Aorta (tissue), 5 donors: Measurements from ENCODE around the gene TLCD3A. TPM values are rescaled to one million over a fixed set of nuclear protein-coding genes. Genes with fewer than 3 reads are reported as not detected.

Experiments
- ATAC-seq: fragments of 200-7000 bp; cut with Tn5 transposase; one replicate; pipeline ENCODE4 v1.9.1; 2022; ENCODE audit warnings: moderate library complexity; ENCODE audit not compliant: low FRiP score
- DNase-seq, 2 donors: peaks; one replicate each; pipeline ENCODE4 v3.0.0-alpha.2; 2020
- H3K27ac ChIP-seq, 2 donors: one replicate each; pipeline ENCODE4 v1.5.1; 2013; ENCODE audit warnings: low read length in 2 of 2, mild to moderate bottlenecking in 2 of 2, moderate library complexity in 2 of 2, control low read depth in 1 of 2, inconsistent platforms in 1 of 2, low read depth in 1 of 2
- H3K27me3 ChIP-seq, 2 donors: one replicate each; pipeline ENCODE4 v1.6.1; 2013; ENCODE audit warnings: control low read depth in 1 of 2, low read length in 1 of 2, mild to moderate bottlenecking in 1 of 2, moderate library complexity in 1 of 2; ENCODE audit not compliant: insufficient read depth in 2 of 2, control insufficient read depth in 1 of 2
- H3K36me3 ChIP-seq, 2 donors: one replicate each; pipeline ENCODE4 v1.6.1; 2013; ENCODE audit warnings: control low read depth in 1 of 2, low read length in 1 of 2, mild to moderate bottlenecking in 1 of 2; ENCODE audit not compliant: insufficient read depth in 2 of 2, control insufficient read depth in 1 of 2
- H3K4me1 ChIP-seq, 2 donors: one replicate each; pipeline ENCODE4 v1.6.1; 2013; ENCODE audit warnings: low read length in 2 of 2, control low read depth in 1 of 2, mild to moderate bottlenecking in 1 of 2, moderate library complexity in 1 of 2; ENCODE audit not compliant: insufficient read depth in 2 of 2, control insufficient read depth in 1 of 2
- H3K4me3 ChIP-seq, 2 donors: one replicate each; pipeline ENCODE4 v1.5.1; 2013; ENCODE audit warnings: low read length in 2 of 2, control low read depth in 1 of 2, mild to moderate bottlenecking in 1 of 2
- H3K9me3 ChIP-seq: one replicate; pipeline ENCODE4 v1.6.1; 2013; ENCODE audit warnings: mild to moderate bottlenecking, low read length; ENCODE audit not compliant: control insufficient read depth
- WGBS, 2 donors: extraction: QIAGEN DNeasy Blood & Tissue Kit; methylation state at CpG; one replicate each; pipeline ENCODE4 v1.1.7; 2013; 5-methylcytosine and 5-hydroxymethylcytosine counted together
- intact Hi-C, 2 donors: fragments of 100-400 bp; cut with DNase I; formaldehyde crosslinking; loops; one replicate each; pipeline versions ENCODE4 v1.14.2 to v1.15.0; 2022
- long read RNA-seq, 2 donors: library from polyadenylated mRNA; unstranded; transcript quantifications; one replicate each; pipeline ENCODE4 v2.0.0, GENCODE V29; 2020 to 2021
- polyA plus RNA-seq, 2 donors: library from polyadenylated mRNA; stranded (reverse); fragments of 200-250 nt; gene quantifications; one replicate each; pipeline ENCODE4 v1.2.3, GENCODE V29; 2013
- total RNA-seq, 2 donors: library from RNA; stranded (reverse); fragmentation: NEBNext Ultra II Directional; extraction: Animal tissue kit (Norgen Biotek cat#: 25700); gene quantifications; one replicate each; pipeline ENCODE4 v1.2.1, GENCODE V29; 2021
- donor health status: healthy with polysubstance abuse.
- donor health status: Bipolar disorder and iron deficiency.
- donor health status: DM: no; HTN: no; CAD: no.
- donor health status: DM: no; HTN: no; CAD: no.
- donor health status: DM: yes; HTN: yes; CAD: no.

Gene TLCD3A
- total RNA-seq = 10 to 100 TPM in 1 of 2 donors, 1 to 10 TPM in 1; 8.0 to 11.1 TPM
- polyA plus RNA-seq = 1 to 10 TPM; 2.8 to 4.5 TPM
- long read RNA-seq, donor 1, transcript FAM57A-202 (5 exons, 2,412 nt) = major isoform, 26 of 39 reads
- long read RNA-seq, donor 1, partial matches to known transcripts = 1 of 39 reads
- long read RNA-seq, donor 1, other reads (novel, unspliced or antisense) = 6 of 39 reads
- long read RNA-seq, donor 2, partial matches to known transcripts = 2 of 12 reads
- long read RNA-seq, donor 2, other reads (novel, unspliced or antisense) = 2 of 12 reads

DNA sequence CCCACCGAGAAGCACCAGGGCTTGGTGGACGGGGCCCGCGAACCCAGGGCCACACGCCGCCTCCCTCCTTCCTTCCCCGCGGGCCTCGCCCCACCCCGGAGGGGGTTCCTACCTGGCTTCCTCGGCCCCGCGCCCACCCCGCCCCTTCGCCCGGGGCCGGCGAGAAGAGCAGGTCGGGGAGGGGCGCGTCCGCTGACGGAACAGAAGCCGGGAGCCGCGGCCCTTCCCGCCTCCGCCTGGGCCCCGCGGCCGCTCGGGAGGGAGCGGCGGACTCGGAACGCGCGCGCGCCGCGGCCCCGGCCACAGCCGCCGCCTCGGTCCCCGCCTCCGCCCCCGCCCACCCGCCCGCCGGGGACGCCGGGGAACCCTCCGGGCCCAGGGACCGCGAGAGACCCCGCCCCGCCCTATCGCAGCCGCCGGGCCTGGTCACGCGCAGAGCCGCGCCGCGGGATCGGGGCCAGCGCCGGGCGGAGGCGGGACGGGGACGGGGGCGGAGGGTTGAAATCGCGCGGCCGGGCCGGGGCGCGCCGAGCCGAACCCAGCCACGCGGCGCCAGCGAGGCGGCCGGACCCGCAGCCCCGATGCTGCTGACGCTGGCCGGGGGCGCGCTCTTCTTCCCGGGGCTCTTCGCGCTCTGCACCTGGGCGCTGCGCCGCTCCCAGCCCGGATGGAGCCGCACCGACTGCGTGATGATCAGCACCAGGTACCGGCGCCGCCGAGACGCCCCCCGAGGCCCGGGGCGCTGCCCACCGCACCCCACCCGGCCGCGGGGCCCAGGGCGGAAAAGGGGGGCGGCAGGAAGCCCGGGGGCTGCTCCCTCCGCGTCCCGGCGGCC is at the start of gene TLCD3A:
TLCD3A (plus strand) TSS at position 530 of the 835 bp plus-strand sequence; CDS start at position 582, 52 bp downstream.
- 1% methylated on average over 55 to 126 of the region's 126 CpGs for WGBS, 2 donors

DNA sequence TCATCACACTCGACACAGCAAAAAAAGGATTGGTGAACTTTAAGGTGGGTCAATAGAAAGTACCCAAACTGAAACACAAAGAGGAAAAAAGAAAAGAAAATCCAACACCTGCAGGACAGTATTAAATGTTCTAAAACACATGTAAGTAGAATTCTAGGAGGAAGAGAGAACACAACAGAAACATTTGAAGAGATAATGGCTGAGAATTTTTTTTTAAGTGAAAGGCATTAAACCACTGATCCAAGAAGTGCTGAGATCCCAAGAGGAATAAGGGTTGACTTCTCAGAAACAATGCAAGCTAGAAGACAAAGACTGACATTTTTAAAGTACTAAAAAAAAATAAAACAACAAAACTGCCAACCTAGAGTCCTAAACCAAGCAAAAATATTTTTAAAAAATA is 49.4 kb upstream of the TLCD3A start:
- ATAC-seq (no peak), DNase-seq (no peak)
- Histone ChIP-seq H3K9me3 (no peaks in the 10 kb centered on the region), H3K36me3 (peaks cover 0 to 2% of the 10 kb centered on the region in 2 donors), H3K4me1 (no peaks in the 10 kb centered on the region), H3K4me3 (no peak overlapping the region), H3K27me3 (no peaks in the 10 kb centered on the region), H3K27ac (no peak overlapping the region)
- 95 to 96% methylated on average over 1 of the region's 1 CpG for WGBS, 2 donors
- intact Hi-C loops = no loop called here

More for the DNA sequence above, at the start of gene TLCD3A:
- Histone ChIP-seq H3K4me3 (peak within 1 kb of the TSS; percentile 61 to 84), H3K27me3 (no peaks in the 10 kb centered on the region), H3K27ac (no peak within 1 kb of the TSS), H3K36me3 (no peaks in the 10 kb centered on the region), H3K4me1 (no peaks in the 10 kb centered on the region), H3K9me3 (no peaks in the 10 kb centered on the region)
- intact Hi-C loops = no loop called here
- ATAC-seq (peak; percentile 84), DNase-seq (peak; percentile 78 to 91)

DNA sequence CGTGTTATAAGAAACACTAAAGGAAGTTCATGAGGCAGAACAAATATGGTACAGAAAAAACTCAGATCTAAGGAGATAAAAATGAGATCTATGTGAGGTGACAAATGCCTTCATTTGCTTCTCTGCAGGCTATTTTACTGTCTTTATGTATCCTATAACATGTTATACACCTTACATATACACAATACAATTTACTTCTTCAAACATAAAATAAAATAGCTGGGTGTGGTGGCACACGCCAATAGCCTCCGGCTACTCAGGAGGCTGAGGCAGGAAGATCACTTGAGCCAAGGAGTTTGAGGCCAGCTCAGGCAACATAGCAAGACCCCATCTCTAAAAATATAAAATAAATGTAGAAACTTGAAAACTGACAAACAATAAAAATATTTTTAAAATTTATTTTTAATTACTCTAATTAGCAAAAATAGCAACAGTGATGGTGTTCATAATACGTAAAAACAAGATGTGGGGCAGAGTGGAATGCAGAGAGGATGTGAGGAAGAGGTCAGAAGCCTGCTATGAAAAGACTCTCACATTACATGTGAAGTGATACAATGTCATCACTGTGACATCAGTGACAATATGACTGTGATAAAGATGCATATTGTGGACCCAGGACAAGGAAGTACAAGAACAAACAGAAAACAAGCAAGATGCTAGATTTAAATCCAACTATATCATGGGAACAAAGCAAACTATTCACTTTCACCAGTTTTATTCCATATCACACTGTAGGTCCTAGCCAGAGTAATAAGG is 48.7 kb upstream of the TLCD3A start:
- Histone ChIP-seq H3K27me3 (no peaks in the 10 kb centered on the region), H3K36me3 (peaks cover 0 to 2% of the 10 kb centered on the region in 2 donors), H3K27ac (no peak overlapping the region), H3K4me3 (no peak overlapping the region), H3K9me3 (no peaks in the 10 kb centered on the region), H3K4me1 (no peaks in the 10 kb centered on the region)
- 88 to 92% methylated on average over 4 of the region's 4 CpGs for WGBS, 2 donors
- DNase-seq = no peak
- intact Hi-C loops = no loop called here
- ATAC-seq = no peak

DNA sequence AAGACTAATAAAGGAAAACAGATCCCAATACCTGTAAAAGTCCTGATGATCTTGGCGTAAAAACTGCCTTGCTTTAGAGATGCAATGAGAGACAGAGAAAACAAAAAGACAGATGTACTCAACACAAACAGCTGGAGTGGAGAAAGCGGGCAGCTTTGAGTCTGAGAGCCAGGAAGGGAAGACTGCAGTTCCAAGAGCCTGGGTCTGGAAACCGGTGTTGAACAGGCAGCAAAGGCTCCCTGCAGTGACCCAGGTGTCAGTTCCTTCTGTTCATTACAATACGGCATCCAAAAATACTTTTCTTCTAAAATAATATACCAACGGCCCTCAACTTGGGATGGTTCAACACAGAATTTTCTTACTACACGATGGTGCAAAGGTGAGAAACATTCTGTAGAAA is 47.4 kb upstream of the TLCD3A start:
- H3K27ac ChIP-seq = no peak overlapping the region
- 92 to 93% methylated on average over 6 of the region's 6 CpGs for WGBS, 2 donors
- ATAC-seq = no peak

DNA sequence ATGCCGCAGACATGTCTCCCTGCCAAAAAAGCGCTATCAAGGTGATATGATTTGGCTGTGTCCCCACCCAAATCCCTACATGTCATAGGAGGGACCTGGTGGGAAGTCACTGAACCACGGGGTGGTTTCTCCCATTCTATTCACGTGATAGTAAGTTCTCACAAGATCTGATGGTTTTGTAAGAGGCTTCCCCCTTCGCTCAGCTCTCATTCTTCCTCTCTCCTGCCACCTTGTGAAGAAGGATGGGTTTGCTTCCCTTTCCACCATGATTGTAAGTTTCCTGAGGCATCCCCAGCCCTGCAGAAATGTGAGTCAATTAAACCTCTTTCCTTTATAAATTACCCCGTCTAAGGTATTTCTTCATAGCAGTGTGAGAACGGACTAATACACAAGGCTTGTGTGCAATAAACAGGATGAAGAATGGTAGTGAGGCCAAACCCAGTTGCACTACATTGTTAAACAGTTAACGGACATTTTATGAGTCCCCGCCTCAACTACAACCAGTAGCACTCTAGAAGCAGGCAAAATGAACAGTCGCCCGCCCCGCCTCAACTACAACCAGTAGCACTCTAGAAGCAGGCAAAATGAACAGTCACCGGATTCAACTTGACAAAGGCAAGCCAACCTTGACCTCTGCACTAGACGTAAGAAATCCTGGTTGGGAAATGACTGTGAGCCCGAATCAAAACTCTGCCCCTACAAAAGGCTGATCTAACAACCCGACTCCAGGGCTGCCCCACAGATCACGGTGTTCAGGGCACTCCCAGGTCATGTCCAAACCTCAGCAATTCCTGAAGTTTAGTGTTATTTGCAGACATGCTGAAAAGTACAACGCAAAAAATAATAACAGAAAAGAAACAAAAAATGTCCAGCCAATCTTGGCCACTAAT is 44.1 kb upstream of the TLCD3A start:
- WGBS, 2 donors = 83% methylated on average over 18 of the region's 18 CpGs
- Histone ChIP-seq H3K27me3 (no peaks in the 10 kb centered on the region), H3K27ac (no peak overlapping the region), H3K4me1 (no peaks in the 10 kb centered on the region), H3K9me3 (no peaks in the 10 kb centered on the region), H3K36me3 (peaks cover 2% of the 10 kb centered on the region in 2 donors), H3K4me3 (no peak overlapping the region)
- intact Hi-C loops = no loop called here
- DNase-seq (no peak), ATAC-seq (no peak)

More for the DNA sequence above, 47.4 kb upstream of the TLCD3A start:
- Histone ChIP-seq H3K36me3 (peaks cover 2% of the 10 kb centered on the region in 2 donors), H3K9me3 (no peaks in the 10 kb centered on the region), H3K4me3 (no peak overlapping the region), H3K27me3 (no peaks in the 10 kb centered on the region), H3K4me1 (no peaks in the 10 kb centered on the region)
- no peak for DNase-seq
- intact Hi-C loops = no loop called here

DNA sequence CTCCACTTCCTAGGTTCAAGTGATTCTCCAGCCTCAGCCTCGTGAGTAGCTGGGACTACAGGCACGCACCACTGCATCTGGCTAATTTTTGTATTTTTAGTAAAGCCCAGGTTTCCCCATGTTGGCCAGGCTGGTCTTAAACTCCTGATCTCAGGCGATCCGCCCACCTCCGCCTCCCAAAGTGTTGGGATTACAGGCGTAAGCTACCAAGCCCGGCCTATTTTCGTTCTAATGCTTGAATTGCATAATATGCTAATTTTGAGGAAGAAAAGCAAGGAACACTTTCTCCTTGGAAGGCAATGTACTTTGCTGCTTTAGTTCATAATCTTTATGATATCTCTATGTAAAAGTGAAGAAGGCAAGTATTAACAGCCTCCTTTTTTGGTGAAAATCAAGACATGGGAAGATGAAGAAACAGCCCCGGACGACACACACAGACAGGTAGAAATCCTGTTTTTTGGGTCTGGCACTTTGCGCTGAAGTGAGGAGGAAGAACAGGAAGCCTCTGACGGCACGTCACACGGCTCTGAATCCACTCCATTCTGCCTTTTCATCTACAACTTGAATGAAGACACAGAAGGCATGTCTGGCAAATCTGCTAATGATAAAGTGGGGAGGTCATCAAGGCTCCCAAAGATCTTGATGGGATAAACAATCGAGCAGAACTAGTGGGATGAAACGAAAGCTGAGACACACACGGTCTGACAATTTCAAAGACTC is 42.7 kb upstream of the TLCD3A start:
- Histone ChIP-seq H3K36me3 (peaks cover 2% of the 10 kb centered on the region in 2 donors), H3K27me3 (no peaks in the 10 kb centered on the region), H3K27ac (no peak overlapping the region), H3K4me1 (no peaks in the 10 kb centered on the region), H3K9me3 (no peaks in the 10 kb centered on the region), H3K4me3 (no peak overlapping the region)
- intact Hi-C loops = no loop called here
- ATAC-seq (no peak), DNase-seq (no peak)
- WGBS, 2 donors = 78 to 81% methylated on average over 17 of the region's 17 CpGs

DNA sequence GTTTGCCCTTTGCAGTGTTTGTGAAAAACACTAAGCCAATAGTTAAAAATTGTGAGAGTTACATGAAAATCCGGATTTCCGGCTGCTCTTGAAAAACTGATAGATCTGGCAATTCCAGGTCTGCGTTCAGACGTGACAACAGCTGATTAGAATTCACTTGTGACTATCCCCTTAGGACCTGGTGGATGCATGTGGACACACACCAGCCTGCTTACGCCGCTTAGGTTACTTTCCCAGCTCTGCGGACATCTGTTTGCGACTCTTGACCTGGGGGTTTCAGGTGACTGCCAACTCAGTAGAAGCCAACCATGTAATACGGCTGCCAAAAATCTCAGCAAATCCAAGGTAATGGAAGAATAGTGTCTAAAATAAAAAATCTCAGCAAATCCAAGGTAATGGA is 42.0 kb upstream of the TLCD3A start:
- DNase-seq = no peak
- H3K9me3 ChIP-seq = no peaks in the 10 kb centered on the region
- H3K36me3 ChIP-seq = peaks cover 2 to 4% of the 10 kb centered on the region in 2 donors
- H3K27me3 ChIP-seq = no peaks in the 10 kb centered on the region
- intact Hi-C loops = no loop called here
- no peak overlapping the region for H3K4me3 ChIP-seq
- H3K4me1 ChIP-seq = no peaks in the 10 kb centered on the region
- no peak overlapping the region for H3K27ac ChIP-seq
- WGBS, 2 donors = 71 to 82% methylated on average over 9 of the region's 9 CpGs
- ATAC-seq = no peak
